ENCODE data around the gene KTN1. TPM values are rescaled to one million over a fixed set of nuclear protein-coding genes. Genes with fewer than 3 reads are reported as not detected.

KTN1 gene
- total RNA-seq, 4 donors from 2014 or later: 130 to 176 (median 150) TPM

DNA sequence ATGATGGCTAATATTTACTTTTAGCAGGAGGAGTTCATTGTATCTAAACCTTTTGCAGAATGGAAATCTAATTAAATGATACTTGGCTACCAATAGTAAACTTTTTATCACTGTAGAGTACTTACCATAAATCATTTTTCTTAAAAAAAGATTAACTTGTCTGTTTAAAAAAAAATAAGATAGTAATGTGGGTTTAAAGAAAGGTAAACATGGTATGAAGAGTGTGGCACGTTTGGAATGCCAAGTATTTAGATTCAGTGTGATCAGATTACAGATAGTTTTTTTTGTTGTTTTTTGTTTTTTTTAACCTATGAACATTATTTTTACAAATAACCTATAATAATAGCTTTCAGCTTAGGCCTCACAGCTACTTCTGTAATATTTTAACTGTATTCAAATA lies 25.8 kb downstream of the KTN1 start:
- no peak overlapping the region for H3K27ac ChIP-seq
- no peak for DNase-seq (ENCODE audit: low spot score in 2 of 2)
- no peak overlapping the region for H3K4me3 ChIP-seq
- H3K36me3 ChIP-seq: no peaks in the 10 kb centered on the region
- WGBS, 2 donors: 17 to 21% methylated on average over 1 of the region's 1 CpG
- H3K9me3 ChIP-seq: no peaks in the 10 kb centered on the region
- no peaks in the 10 kb centered on the region for H3K27me3 ChIP-seq
- TF ChIP-seq EP300 (IDR thresholded peaks at IDR 0.05): no peak
- no peak for TF ChIP-seq POLR2A (IDR thresholded peaks at IDR 0.05)
- TF ChIP-seq, protein P1, sequence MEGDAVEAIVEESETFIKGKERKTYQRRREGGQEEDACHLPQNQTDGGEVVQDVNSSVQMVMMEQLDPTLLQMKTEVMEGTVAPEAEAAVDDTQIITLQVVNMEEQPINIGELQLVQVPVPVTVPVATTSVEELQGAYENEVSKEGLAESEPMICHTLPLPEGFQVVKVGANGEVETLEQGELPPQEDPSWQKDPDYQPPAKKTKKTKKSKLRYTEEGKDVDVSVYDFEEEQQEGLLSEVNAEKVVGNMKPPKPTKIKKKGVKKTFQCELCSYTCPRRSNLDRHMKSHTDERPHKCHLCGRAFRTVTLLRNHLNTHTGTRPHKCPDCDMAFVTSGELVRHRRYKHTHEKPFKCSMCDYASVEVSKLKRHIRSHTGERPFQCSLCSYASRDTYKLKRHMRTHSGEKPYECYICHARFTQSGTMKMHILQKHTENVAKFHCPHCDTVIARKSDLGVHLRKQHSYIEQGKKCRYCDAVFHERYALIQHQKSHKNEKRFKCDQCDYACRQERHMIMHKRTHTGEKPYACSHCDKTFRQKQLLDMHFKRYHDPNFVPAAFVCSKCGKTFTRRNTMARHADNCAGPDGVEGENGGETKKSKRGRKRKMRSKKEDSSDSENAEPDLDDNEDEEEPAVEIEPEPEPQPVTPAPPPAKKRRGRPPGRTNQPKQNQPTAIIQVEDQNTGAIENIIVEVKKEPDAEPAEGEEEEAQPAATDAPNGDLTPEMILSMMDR (IDR thresholded peaks at IDR 0.05): no peak
- peaks cover 0 to 49% (median 7%) of the 10 kb centered on the region in 4 donors for H3K4me1 ChIP-seq

DNA sequence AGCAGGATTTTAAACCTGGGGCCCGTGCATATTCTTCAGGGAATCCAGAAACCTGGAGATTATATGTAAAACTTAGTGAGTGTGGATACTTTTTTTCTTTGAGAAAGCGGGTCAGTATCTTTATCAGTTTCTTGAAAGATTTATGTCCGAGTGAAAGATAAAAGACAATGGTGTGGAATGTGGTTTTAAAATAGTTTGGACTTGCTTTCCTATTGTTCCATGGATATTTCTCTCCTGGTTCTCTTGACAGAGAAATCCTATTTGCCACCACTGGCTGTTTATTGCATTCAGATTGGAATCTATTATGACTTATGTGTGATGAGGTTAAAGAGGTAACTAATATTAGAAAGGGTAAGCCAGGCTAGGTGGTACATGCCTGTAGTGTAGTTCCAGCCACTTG lies 27.4 kb downstream of the KTN1 start:
- WGBS, 2 donors: 82 to 89% methylated on average over 3 of the region's 3 CpGs
- no peaks in the 10 kb centered on the region for H3K36me3 ChIP-seq

DNA sequence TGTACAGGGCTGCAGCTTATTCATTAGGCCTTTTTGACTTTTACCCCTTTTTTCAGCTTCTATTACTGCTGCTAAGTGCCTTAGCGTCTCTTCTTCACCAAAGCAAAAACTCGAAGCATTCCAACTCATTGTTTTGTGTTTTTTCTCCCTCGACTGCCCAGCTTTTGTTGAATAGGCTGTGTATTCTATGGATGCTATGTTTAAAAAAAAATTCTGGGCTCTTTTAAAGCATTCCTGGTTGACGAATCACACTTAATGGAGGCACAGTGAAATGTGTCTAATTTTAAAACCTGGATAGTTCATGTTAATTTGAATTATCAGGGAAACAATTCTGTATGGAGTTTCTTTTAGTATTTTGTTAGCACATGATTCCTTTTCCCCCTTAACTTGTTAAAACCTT lies 29.7 kb downstream of the KTN1 start:
- Histone ChIP-seq H3K4me3 (no peak overlapping the region), H3K36me3 (no peaks in the 10 kb centered on the region), H3K4me1 (peaks cover 0 to 32% (median 0%) of the 10 kb centered on the region in 4 donors), H3K9me3 (no peaks in the 10 kb centered on the region), H3K27me3 (no peaks in the 10 kb centered on the region), H3K27ac (no peak overlapping the region)
- no peak for DNase-seq (ENCODE audit: low spot score in 2 of 2)
- 17 to 20% methylated on average over 4 of the region's 4 CpGs for WGBS, 2 donors
- TF ChIP-seq, protein P1 (IDR thresholded peaks at IDR 0.05): no peak
- no peak for TF ChIP-seq POLR2A (IDR thresholded peaks at IDR 0.05)
- no peak for TF ChIP-seq EP300 (IDR thresholded peaks at IDR 0.05)

More for the DNA sequence above, 27.4 kb downstream of the KTN1 start:
- no peak for DNase-seq (ENCODE audit: low spot score in 2 of 2)
- H3K27ac ChIP-seq: no peak overlapping the region
- H3K27me3 ChIP-seq: no peaks in the 10 kb centered on the region
- no peaks in the 10 kb centered on the region for H3K9me3 ChIP-seq
- H3K4me1 ChIP-seq: peaks cover 0 to 44% (median 7%) of the 10 kb centered on the region in 4 donors
- H3K4me3 ChIP-seq: no peak overlapping the region
- TF ChIP-seq EP300 (IDR thresholded peaks at IDR 0.05) (no peak), POLR2A (IDR thresholded peaks at IDR 0.05) (no peak)
- TF ChIP-seq, protein P1 (IDR thresholded peaks at IDR 0.05): no peak

DNA sequence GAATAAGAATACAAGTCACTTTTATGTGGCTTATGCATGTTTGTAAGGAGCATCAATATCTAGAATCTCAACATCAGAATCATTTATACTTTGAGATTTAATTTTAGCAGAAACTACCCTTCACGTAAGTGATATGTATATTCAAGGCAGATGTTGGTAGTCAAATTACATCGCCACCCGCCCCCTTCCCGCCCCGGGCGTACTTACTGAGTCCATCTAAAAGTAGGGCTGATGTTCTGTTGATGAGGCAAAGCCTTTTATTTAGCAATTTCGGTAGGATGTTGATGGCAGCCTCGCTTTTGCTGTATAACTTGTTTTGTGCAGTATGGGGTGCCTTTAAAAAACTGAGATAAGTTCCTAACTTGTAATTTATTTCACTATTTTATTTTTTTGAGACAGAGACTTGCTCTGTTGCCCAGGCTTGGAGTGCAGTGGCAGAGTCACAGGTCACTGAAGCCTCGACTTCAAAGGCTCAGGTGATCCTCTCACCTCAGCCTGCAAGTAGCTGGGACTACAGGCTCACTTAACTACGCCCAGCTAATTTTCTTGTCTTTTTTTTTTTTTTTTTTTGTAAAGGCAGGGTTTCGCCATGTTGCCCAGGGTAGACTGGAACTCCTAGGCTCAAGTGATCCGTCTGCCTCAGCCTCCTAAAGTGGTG lies 30.8 kb downstream of the KTN1 start:
- Histone ChIP-seq H3K27ac (no peak overlapping the region), H3K36me3 (no peaks in the 10 kb centered on the region), H3K4me3 (no peak overlapping the region), H3K9me3 (no peaks in the 10 kb centered on the region), H3K27me3 (no peaks in the 10 kb centered on the region), H3K4me1 (peaks cover 0 to 27% (median 0%) of the 10 kb centered on the region in 4 donors)
- WGBS, 2 donors: 87 to 91% methylated on average over 12 of the region's 12 CpGs
- TF ChIP-seq POLR2A (IDR thresholded peaks at IDR 0.05) (no peak), EP300 (IDR thresholded peaks at IDR 0.05) (no peak)
- TF ChIP-seq, protein P1 (IDR thresholded peaks at IDR 0.05): no peak
- no peak for DNase-seq (ENCODE audit: low spot score in 2 of 2)

DNA sequence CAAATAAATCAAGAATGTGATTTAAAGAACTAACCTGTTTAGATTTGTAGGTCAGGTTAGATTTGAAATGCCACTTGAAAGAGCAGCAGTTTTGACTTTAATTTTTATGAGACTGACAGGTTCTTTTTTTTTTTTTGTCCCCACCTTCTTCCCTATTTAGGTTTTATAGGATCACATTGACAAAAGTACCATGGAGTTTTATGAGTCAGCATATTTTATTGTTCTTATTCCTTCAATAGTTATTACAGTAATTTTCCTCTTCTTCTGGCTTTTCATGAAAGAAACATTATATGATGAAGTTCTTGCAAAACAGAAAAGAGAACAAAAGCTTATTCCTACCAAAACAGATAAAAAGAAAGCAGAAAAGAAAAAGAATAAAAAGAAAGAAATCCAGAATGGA lies 31.9 kb downstream of the KTN1 start:
- H3K36me3 ChIP-seq: peaks cover 0 to 9% (median 0%) of the 10 kb centered on the region in 3 donors
- no peak for DNase-seq (ENCODE audit: low spot score in 2 of 2)
- H3K9me3 ChIP-seq: no peaks in the 10 kb centered on the region
- no peak overlapping the region for H3K27ac ChIP-seq
- H3K4me3 ChIP-seq: no peak overlapping the region
- no peak for TF ChIP-seq EP300 (IDR thresholded peaks at IDR 0.05)
- no peak for TF ChIP-seq POLR2A (IDR thresholded peaks at IDR 0.05)
- TF ChIP-seq, protein P1 (IDR thresholded peaks at IDR 0.05): no peak
- H3K4me1 ChIP-seq: peaks cover 0 to 25% (median 0%) of the 10 kb centered on the region in 4 donors
- H3K27me3 ChIP-seq: no peaks in the 10 kb centered on the region

Data from tibial nerve (tissue), 4 donors.